Choroid plexus epithelial cell (primary cell): ENCODE data around the gene ATP6V0D1.
A peak's percentile ranks its signal among the peaks of the same experiment; 100 is the strongest.

ENCODE experiments used
- DNase-seq: peaks from one replicate; pipeline ENCODE4 v3.0.0-alpha.2; 2010; ENCODE audit warnings: low read depth
- H3K4me3 ChIP-seq: 2 replicates; pipeline ENCODE4 v1.5.1; 2011; ENCODE audit warnings: low read depth, mild to moderate bottlenecking, control low read depth, low read length, moderate library complexity
- TF ChIP-seq, protein P1 (sequence below): conservative IDR thresholded peaks from 2 replicates; pipeline ENCODE4 v1.5.1; 2011; ENCODE audit warnings: low read depth, mild to moderate bottlenecking, control low read depth, inconsistent platforms, low read length, moderate library complexity

Gene ATP6V0D1

DNA sequence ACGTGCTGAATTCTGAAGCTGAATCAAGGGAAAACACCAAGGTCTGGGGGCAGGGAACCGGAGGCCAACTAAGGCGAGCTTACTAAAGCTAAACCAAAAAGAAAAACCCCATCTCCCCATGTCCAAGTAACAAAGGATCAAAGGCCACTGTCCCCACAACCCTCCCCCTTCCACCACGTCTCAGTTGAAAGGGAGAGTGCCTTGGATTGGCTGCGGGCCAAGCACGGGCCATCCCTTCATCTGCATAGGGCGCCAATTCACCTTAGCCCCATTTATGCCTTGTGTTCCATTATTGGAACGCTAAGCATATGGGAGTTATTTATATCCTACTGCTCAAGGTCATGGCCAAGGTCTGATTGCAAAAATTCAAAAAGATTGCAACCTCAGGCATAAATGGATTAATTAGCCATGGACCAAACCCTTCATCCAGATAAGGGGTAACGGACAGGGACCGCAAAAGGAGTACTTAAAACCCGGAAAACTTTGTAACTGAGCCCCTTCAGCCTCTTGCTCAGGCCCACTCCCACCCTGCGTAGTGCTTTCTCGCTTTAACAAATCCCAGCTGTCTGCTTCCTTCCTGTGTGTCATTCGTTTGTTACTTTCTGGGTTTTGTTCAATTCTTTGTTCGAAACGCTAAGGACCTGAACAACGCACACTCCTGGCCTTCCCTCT lies 740 bp upstream of the ATP6V0D1 start:
- TF ChIP-seq, protein P1, sequence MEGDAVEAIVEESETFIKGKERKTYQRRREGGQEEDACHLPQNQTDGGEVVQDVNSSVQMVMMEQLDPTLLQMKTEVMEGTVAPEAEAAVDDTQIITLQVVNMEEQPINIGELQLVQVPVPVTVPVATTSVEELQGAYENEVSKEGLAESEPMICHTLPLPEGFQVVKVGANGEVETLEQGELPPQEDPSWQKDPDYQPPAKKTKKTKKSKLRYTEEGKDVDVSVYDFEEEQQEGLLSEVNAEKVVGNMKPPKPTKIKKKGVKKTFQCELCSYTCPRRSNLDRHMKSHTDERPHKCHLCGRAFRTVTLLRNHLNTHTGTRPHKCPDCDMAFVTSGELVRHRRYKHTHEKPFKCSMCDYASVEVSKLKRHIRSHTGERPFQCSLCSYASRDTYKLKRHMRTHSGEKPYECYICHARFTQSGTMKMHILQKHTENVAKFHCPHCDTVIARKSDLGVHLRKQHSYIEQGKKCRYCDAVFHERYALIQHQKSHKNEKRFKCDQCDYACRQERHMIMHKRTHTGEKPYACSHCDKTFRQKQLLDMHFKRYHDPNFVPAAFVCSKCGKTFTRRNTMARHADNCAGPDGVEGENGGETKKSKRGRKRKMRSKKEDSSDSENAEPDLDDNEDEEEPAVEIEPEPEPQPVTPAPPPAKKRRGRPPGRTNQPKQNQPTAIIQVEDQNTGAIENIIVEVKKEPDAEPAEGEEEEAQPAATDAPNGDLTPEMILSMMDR, result no peak
- H3K4me3 ChIP-seq, result peak overlapping the region; percentile 71
- no peak for DNase-seq

DNA sequence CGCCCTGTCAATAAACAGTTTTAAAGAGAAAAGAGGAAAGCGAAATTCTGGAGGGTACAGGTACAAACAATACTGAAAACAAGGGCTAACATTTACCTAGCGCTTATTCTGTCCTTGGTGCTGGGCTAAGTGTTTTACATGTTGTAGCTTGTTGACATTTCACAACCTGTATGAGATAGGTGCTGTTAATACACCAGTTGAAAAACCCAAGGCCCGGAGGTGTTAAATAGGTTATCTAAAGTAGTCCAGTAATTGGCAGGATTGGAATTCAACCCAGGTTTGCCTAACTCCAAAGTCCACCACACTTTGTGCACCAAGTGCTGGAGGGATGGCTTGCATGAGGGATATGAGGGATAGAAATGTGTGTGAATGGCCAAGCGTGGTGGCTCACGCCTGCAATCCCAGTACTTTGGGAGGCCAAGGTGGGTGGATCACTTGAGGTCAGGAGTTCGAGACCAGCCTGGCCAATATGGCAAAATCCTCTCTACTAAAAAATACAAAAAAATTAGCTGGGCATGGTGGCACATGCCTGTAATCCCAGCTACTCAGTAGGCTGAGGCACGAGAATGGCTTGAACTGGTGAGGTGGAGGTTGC lies 2.9 kb downstream of the ATP6V0D1 start:
- TF ChIP-seq, protein P1, result no peak
- no peak overlapping the region for H3K4me3 ChIP-seq
- no peak for DNase-seq

DNA sequence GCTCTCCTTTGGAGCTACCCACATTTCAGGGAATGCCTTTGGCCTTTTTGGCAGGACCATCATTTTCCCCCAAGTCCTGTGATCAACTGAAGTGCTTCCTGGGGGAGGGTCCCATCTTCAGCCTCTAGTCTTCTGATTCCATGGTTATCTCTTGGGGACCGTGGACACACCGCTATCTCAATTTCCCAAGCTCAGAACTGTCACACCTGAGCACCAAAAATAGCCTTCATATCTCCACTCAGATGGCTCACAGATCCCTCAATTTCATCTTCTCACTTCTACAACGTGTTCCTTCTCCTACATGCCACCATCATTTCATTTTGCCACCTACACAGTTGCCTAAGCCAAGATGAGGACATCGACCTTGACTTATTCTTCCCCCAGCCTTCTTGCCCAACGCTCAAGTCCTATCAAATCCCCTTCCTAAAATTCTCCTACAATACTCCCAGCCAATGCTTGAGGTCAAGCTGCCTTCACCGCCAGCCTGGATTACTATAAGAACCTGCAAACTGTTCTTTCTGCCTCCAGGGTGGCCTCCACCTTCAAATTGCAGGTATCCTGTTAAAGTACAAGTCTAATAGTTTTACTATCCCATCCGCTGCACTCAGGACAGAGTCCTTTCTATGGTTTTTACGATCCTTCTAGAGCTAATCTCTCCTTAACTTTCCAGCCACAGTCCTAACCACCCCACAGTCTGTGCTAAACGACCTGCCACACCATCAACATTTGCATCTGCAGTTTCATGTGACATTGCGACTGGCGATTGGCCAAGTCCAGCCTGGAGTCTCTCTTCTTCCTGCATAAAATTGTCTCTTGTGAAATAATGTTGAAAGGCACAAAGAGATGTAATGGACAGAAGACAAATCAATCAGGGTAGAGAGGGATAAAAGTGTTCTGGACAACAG lies 6.2 kb downstream of the ATP6V0D1 start:
- H3K4me3 ChIP-seq, result no peak overlapping the region
- DNase-seq, result no peak
- TF ChIP-seq, protein P1, result no peak

DNA sequence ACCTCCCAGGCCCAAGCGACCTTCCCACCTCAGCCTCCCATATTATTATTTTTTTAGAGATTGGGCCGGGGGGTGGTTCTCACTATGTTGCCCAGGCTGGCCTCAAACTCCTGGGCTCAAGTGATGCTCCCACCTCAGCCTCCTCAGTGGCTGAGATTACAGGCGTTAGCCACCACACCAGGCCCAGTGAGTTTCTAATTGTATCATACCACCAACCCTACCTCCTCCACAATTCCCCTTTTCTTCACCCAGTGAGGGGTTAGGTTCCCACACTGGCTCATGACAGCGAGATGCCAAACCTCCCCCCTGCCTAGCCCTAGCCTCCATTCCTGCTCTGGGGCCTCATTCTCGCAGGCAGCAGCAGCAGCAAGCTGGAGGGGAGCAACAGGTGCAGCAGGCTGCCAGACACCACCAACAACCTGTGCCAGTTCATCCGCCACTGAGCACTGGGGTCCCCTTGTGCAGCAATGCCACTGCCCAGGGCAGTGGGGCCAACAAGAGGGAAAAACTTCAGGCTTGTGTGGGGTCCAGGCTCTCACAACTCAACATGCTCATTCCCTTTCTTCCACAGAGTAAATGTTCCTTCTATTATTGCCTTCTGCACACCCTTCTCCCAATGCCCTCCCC lies 9.1 kb downstream of the ATP6V0D1 start:
- DNase-seq, result no peak
- H3K4me3 ChIP-seq, result no peak overlapping the region
- TF ChIP-seq, protein P1, result no peak

DNA sequence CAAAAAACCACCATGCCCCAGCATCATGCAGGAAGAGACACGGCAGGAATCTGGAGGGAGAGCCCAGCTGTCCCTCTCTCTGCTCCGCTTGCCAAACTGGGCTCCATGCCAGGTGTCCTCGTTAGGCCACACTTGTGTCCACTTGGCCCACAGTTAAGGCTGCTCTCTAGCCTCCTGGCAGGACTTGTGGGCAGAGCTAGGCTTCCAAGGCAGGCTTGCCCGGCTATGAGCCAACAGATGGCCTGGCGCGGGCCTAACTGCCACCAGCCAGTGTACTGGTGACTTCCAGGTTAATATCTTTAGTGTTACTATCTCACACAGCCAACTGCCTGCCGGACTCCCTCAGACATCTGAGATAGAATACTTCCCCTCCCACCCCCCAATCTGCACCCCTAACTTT lies 10.6 kb downstream of the ATP6V0D1 start:
- TF ChIP-seq, protein P1, result no peak
- no peak for DNase-seq

DNA sequence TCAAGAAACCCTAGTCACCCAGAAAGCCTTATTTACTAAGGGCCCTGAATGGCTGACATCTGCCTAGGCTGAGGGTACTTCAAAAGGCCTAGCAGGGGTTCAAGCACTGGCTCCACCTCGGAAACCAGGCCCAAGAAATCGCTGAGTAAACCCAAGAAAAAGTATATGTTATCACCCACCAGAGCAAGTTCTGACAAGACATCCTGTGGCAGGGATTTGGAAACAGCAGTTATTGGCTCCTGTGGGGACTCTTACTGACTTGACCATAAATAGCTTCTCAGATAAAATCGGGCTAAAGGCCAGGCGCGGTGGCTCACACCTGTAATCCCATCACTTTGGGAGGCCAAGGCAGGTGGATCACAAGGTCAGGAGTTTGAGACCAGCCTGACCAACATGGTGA lies 12.2 kb downstream of the ATP6V0D1 start:
- TF ChIP-seq, protein P1, result no peak
- no peak overlapping the region for H3K4me3 ChIP-seq
- DNase-seq, result no peak

More for the DNA sequence above, 10.6 kb downstream of the ATP6V0D1 start:
- no peak overlapping the region for H3K4me3 ChIP-seq
